PC-3 (cell line): ENCODE results near the gene CHTOP.

Source experiments
- EZH2 ChIP-seq: fragments of 300-600 bp; sonication (generic); IDR thresholded peaks from one replicate; pipeline ENCODE4 v1.6.1; 2017; ENCODE audit warnings: antibody characterized with exemption, mild to moderate bottlenecking, low read length; ENCODE audit not compliant: unreplicated experiment
- TF ChIP-seq, protein P1 (sequence below): fragments of 300-600 bp; sonication (generic); conservative IDR thresholded peaks from 2 replicates; pipeline ENCODE4 v1.5.1; 2017; ENCODE audit warnings: antibody characterized with exemption, low read depth, mild to moderate bottlenecking, low read length

DNA sequence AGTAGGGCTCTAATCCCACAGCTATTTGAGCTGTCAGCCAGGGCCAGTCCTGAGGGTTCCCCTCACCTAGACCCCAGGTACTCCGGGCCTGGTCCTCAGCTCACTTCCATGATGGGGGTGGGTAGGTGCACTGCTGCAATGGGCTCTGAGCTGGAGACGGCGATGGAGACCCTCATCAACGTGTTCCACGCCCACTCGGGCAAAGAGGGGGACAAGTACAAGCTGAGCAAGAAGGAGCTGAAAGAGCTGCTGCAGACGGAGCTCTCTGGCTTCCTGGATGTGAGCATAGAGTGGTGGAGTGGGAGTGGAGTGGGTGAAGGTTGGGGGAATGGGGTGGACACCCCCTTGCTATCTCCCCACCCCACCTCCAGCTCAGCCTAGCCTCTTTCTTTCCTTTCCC, 3.5 kb upstream of the CHTOP start:
- TF ChIP-seq, protein P1, sequence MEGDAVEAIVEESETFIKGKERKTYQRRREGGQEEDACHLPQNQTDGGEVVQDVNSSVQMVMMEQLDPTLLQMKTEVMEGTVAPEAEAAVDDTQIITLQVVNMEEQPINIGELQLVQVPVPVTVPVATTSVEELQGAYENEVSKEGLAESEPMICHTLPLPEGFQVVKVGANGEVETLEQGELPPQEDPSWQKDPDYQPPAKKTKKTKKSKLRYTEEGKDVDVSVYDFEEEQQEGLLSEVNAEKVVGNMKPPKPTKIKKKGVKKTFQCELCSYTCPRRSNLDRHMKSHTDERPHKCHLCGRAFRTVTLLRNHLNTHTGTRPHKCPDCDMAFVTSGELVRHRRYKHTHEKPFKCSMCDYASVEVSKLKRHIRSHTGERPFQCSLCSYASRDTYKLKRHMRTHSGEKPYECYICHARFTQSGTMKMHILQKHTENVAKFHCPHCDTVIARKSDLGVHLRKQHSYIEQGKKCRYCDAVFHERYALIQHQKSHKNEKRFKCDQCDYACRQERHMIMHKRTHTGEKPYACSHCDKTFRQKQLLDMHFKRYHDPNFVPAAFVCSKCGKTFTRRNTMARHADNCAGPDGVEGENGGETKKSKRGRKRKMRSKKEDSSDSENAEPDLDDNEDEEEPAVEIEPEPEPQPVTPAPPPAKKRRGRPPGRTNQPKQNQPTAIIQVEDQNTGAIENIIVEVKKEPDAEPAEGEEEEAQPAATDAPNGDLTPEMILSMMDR = no peak
- TF ChIP-seq EZH2 = no peak
